GM11168 (cell line): ENCODE data around the gene C4BPB.

Experiments used
- in situ Hi-C: fragments of 300-500 bp; cut with MboI; formaldehyde crosslinking; loops from one replicate; pipeline ENCODE4 v1.12.0; 2022; ENCODE audit warnings: low sequenced_read_pairs; ENCODE audit not compliant: unreplicated experiment

The C4BPB gene

DNA sequence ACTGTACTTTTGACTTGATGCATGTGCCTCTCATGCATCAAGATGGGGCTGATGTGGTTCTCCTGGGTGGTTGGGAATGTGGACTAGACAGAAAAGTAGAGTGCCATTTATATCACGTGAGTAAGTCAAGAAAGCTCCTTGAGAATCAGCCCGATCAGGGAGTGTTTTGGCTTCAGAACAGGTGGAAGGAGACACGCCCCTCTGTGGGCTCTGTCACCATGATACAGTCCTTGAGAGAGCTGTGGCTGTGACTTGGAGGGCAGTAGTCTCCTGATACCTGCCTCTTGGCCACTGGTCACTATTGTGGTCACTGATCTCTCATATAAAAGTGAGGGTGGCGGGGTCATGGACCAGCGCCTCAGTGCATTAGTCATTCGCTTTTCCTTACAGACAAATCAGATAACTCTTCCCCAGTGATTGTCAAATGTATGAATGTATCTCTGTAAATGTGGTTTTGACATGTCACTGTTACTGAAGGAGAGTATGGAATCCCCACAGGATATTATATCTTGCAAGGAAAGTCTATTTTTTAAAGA is 8.9 kb upstream of the C4BPB start:
- in situ Hi-C loops: no loop called here

DNA sequence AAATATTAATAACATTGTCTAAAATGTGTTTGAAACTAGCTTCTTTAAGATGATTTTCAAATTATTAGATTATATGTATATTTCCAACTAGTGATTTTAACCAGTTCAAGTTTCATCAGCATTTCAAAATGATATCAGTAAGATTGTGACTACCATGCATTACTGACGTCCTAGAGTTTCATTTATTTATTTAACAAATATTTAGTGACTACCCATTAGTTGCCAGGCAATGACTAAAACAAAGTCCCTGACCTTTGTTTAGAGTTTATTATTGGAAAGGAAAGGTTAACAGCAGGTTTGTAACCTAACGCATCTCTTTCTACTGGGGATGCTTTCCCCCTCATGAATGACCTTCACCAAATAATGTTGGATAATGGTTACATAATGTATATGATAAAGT is 7.6 kb upstream of the C4BPB start:
- in situ Hi-C loops: no loop called here

DNA sequence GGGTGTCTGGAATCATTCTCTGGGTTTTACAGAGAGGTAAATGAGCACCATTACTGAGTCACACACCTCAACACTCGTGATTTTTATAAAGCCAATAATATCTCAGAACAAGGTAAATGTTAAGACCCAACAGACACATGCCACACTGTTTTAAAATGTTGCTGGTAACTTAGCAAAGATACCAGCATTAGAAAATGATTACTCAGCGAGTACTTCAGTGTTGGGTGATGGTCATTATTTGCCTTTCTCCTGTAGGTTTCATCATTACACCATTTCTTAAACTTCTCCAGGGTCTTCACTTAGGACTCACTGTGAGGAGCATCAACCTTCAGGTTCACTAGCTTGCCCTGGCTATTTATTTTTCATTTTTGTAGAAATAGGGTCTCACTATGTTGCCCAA is 6.9 kb upstream of the C4BPB start:
- in situ Hi-C loops: no loop called here

DNA sequence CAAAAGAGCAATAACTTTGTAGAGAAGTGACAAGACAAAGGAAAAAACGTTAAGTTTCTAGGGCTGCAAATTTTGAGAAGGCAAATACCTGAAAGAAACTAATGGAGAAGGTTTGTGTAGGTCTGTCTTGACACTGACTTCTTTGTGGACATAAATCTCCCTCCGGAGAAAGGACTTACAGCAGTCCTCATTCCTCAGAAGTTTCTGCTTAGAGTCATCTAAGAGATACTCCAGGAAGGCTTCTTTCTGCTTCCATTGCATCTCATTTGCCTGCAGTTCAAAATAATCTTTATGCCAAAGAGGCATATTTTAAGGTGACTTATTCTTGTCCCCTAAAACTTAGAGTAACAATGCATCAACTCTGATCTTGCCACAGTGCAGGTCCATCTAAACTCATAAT is 4.4 kb upstream of the C4BPB start:
- in situ Hi-C loops: no loop called here

DNA sequence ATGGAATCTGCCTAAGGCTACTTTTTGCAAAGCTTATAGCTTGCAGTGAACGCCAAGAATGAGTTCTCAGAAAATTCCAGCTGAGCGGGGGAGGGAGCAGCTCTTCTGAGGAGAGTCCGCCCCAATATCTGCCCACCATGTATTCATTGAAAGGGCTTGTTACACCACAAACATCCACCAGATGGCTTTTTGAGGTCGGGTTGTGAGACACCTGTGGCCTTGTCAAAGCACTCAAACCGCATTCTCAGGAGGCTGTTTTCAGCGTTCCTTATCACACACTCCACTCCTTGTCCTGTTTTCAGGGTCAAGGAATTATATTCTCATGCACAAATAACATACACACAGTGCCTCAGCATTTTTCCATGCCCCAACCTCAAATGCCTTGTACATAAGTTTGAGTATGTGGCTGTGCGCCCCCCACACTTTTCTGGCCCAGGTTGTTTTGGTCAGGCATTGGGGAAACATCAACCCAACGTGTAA is 3.9 kb upstream of the C4BPB start:
- in situ Hi-C loops: loop anchor here (5.0 kb wide), 2 partner anchors 318 to 413 kb away; partner anchors contain the start of gene CR1

DNA sequence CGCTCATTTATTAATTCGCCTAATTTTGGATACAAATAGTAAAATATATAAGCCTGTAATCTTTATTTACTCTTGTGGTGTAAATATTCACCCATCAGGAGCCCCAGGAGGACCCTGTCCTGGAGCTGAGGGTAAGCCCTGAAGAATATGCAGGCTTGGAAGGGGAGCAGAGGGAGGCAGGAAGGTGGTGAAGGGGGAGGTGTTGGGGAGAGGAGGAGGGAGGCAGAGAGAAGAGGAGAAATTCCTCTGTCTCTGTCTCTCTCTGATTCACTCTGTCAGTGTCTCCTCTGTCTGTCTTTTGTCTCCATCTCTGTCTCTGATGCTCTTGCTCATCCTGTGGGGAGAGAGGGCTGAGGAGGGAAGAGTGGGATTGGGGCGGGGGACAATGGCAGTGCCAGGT is 2.8 kb upstream of the C4BPB start:
- in situ Hi-C loops: loop anchor here (5.0 kb wide), 2 partner anchors 316 to 411 kb away; partner anchors contain the start of gene CR1

DNA sequence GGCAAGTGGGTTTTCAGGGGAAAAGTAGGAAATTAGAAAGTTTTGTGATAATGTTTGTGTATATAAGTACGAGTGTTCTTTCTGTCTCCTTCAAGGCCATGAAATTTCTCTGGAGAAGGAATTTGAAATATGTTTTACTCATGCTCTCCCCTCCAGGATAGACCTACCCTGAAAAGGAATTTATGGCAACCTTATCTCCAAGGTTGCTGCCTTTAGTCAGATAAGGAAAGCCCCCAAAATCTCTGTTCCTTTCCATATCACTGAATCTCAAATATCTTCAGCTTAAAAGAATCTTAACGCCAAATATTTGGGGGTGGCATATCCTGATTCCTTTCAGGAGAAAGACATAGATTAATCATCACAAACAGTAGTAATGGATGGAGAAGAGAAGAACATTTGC is 499 bp upstream of the C4BPB start:
- in situ Hi-C loops: loop anchor here (5.0 kb wide), 2 partner anchors 314 to 409 kb away; partner anchors contain the start of gene CR1

DNA sequence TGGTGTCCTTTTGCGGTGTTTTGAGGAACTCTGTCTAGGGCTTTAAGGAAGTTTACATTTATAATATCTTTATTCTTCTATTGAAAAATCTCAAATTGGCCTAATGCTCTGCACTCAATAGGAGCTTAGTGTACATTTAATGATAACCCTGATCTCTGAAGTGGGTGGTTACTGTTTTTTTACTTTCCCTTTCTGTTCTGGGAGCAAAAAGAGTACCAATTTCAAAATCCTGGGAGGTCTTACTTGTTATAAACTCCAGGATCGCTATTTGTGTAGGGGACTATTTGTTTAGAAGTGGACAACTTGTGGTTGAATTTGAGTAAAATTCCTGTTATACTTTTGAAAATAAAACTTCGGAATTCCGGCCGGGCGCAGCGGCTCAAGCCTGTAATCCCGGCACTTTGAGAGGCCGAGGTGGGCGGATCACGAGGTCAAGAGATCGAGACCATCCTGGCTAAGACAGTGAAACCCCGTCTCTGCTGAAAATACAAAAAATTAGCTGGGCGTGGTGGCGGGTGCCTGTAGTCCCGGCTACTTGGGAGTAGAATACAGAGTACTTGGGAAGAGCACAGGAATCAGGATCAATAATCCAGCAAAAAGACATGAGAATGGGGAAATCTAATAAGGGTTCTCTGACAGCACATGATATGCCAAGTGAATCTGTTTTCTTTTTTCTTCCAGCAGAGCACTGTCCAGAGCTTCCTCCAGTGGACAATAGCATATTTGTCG is 1.1 kb downstream of the C4BPB start:
- in situ Hi-C loops: loop anchor here (5.0 kb wide), 2 partner anchors 313 to 408 kb away; partner anchors contain the start of gene CR1

DNA sequence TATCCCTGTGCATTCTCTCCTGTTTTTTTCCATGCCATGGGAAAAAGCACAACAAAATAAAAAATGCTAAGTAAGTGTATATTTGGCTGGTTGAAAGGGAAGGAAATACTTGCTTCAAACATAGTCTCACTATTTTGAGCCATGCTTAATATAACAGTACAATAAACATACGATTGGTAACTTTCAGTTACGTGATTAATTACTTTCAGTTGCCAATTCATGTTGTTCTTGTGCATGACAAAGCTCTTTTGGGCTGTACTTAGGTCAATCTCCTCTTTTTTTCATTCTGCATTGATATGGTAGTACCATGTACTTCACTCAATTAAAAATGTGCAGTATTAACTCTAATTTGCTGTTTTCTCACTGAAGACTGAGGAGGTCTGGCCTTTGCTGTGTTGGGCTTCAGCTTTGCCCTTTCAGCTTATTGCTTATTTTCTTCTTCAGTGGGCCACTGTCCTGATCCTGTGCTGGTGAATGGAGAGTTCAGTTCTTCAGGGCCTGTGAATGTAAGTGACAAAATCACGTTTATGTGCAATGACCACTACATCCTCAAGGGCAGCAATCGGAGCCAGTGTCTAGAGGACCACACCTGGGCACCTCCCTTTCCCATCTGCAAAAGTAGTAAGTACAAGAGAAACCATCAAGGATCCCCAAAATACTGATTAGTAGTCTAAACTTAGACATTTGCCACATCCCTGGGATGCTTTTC is 2.7 kb downstream of the C4BPB start:
- in situ Hi-C loops: no loop called here

DNA sequence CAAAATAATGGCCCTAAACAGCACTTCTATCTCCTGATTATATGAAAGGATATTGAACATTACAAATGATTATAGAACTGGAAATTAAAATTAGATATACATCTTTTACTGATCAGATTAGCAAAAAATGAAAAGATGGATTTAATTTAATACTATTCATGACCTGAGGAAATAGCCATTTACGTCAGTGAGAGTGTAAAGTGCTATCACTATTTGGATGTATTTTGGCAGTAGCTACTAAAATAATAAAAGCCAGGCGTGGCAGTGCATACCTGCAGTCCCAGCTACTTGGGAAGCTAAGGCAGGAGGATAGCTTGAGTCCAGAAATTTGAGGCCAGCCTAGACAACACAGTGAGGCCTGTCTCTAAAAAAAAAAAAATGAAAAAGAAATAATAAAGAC is 5.3 kb downstream of the C4BPB start:
- in situ Hi-C loops: no loop called here

DNA sequence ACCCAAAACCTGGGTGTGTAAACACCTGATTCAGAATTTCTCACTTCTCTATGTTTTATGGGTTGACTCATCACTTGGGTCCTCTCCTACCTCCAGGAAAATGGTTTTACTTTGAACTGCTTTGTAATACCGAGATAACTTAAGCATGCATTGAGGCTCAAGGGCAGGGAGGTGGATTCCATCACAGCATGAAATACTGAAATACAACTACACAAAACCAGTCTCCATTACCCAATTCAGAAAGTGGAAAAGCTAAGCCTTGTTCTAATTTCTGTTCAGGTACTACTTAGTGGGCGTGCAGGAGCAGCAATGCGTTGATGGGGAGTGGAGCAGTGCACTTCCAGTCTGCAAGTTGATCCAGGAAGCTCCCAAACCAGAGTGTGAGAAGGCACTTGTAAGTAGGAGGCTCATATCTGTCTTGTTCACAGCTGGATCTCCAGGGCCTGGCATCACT is 9.2 kb downstream of the C4BPB start:
- in situ Hi-C loops: no loop called here

DNA sequence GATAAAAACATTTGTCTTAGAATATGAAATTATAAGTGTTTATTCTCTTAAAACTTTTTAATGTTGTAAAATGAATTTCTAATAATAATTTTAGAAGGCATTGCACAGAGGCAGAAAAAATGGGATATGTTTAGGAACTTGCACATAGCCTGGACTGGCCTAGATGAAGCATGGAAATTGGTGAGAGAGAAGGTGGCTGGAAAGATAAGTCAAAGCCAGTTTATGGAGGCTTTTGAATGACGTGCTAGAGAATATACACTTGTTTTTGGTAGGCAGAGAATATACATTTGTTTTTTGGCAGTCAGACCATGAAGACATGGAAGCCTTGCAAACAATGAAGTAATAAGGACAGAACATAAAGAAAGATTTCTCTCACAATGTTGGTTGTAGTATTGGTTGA is 13.1 kb downstream of the C4BPB start:
- in situ Hi-C loops: no loop called here

DNA sequence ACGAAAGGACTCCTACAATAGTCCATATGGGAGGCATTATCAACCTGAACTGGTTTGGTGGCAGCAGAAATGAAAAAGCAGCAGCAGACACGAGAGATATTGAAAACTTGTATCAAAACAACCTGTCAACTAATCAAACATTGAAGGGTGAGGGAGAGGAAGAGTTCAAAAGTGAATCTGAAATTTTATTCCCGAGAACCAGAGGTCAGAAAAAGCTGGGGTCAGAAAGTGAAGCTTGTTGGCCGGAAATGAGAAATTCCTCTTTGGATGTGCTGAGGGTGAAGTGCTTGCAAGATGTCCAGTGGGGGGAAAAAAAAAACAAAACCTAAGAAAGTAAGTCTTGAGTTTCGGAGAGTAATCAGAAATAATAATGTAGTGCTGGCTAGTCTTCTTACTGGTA is 13.5 kb downstream of the C4BPB start:
- in situ Hi-C loops: no loop called here

DNA sequence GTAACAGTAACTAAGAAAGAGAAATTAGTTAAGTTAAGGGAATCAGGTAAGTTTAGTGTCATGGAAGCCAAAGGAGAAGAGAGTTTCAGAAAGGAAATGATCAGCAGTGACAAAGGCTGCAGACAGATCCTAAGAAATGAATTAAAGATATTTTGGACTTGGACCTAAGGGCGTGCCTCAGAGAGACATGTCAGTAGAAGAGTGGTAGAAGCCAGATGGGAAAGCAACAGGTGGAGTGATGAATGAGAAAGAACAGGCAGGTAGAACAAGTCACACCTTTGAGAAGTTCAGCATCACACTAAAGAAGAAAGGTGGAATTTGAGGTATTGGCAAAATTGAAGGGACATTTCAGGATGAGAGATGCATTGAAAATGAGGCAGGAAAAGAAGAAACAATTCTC is 14.0 kb downstream of the C4BPB start:
- in situ Hi-C loops: no loop called here

DNA sequence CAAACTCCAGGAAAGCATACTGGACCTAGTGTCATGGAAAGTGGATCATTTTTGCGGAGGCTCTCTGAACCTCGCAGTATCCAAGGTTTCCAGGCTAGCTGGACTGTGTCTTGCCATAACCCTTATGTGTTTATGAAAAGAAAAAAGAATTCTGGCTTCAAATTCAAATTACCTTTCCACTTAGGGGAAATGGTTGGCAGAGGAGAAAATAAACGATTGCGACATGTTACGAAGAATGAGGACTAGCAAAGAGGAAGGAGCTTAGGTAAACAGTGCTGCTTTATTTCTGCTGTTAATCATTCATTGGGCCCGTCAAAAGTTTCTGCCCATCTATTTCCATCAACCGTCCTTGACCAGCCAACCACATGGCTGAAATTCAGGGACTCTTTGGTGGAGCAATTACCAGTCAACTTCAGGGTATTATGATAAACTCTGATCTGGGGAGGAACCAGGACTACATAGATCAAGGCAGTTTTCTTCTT is 15.3 kb downstream of the C4BPB start, which contains the start of gene C4BPA:
Gene C4BPA (plus strand): TSS at position 342 of the 482 bp plus-strand sequence. CDS start 8,793 bp downstream, outside the sequence.
- in situ Hi-C loops: no loop called here

DNA sequence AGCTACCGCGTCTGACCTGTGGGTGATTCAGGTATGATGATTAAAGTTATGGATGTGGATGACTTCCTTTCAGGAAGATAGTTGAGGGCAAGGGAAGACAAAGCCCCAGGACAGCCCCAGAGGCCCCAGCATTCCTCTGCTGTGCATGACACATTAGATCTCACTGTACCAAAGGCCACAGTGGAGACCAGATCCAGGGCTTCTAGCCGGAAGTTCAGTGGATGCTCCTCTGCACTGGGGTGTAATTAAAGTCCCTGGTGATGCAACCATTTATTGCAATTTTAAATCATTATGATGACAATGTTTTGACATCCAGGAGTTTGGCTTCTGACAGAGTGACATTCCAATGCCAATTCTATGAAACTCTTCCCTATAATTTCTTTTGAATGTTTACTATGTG is 20.3 kb downstream of the C4BPB start:
- in situ Hi-C loops: no loop called here

DNA sequence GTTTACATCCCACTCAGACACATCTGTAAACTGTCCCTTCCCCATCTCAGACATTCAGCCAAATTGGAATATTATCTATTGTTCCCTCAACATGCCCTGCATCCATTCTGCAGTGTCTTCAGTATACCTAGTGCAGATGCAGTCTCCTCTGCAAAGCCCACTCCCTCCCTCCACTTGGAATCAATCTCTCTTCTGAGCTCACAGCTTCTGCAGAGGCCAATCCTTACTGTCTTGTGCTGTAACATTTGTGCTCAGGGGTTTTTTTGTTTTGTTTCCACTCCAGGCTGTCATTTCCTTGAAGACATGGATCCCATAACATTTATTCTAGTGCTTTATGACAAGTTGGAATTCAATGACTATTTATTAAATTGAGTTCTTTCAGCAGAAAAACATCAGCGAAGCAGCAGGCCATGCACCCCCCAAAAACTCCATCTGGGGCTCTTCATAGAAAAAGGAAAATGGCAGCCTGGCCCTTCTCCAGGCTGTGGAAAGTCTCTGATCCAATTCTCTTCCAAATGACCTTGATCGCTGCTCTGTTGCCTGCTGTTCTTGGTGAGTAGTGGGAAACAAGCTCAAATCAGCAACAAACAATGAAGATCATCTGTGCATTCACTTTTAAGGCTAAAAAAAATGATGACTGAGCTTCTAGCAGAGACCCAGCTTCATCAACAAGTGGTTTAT is 24.1 kb downstream of the C4BPB start:
- in situ Hi-C loops: no loop called here

DNA sequence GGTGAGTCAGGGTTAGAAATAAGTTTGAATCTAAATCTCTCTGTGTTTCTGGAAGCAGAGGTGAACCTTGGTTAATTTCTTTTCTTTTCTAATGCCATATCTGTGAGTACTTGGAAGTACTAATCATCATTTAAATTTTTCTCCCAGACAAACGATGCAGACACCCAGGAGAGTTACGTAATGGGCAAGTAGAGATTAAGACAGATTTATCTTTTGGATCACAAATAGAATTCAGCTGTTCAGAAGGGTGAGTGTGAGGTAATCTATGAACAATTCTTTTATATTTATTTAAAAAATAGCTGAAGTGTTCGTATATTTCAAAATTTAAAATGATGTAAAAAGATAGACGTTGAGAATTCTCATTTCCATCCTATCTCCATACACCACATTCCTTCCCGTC is 26.6 kb downstream of the C4BPB start:
- in situ Hi-C loops: no loop called here

DNA sequence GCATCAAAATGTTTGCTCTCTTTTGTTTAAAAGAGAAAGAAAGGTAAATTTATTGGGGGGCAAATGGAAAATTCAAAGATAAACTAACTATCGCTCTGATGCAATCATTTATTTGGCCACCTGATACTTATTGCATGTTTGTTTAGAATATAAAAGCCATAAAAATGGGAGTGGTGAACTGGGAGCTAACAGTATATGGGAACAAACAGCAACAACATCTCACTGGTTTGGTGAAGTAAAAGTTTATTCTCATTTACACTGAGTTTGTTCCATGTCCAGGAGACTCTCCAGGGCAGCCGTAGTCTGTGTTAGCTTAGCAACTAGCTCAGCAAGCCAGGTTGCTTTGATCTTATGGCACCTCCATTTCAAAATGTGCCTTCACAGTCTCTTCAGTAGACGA is 35.7 kb downstream of the C4BPB start:
- in situ Hi-C loops: no loop called here

DNA sequence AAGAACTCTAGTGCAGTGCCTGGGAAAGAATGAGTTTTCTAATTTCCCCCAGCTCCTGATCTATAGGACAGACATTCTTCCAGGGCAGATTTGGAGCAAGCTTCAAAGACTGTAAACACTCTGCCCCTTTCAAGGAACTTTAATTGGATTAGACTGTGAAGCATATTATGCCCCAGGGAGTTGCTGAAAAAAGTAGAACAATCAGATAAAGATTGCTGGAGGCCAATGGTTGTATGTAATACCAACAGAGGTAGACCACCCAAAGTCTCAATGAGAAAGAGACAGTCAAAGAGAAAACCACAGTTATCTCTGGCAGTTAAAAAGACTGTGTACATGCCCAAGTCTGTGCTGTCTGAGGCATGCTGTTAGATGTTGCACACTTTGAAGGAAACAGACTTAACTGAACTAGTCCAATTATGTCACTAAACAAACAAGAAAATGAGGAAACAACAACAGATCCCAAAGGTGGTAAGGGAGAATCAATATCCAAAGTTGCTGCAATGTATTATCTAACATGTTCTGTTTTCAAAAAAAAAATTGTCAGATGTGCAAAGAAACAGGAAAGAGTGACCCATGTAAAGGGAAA is 39.8 kb downstream of the C4BPB start:
- in situ Hi-C loops: no loop called here
